ENCODE measurements around the gene CFAP74.

CFAP74 gene

DNA sequence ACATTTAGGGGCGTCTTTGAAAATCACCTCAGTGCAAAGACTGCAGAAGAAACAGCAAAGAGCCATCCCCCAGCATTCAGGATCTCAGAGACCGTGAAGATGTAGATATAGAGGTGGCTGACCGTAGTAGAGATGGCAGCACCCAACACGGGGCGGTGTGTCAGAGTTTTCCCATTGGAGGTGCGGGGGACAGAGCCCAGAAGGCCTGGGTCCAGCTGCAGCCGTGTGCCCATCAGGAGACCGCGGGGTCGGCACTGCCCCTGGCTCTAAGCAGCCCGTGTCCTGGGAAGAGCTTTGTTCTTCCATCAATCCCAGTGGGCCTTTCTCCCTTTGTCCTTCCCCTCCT, 16.7 kb upstream of the CFAP74 start:
- no peak for ATAC-seq

DNA sequence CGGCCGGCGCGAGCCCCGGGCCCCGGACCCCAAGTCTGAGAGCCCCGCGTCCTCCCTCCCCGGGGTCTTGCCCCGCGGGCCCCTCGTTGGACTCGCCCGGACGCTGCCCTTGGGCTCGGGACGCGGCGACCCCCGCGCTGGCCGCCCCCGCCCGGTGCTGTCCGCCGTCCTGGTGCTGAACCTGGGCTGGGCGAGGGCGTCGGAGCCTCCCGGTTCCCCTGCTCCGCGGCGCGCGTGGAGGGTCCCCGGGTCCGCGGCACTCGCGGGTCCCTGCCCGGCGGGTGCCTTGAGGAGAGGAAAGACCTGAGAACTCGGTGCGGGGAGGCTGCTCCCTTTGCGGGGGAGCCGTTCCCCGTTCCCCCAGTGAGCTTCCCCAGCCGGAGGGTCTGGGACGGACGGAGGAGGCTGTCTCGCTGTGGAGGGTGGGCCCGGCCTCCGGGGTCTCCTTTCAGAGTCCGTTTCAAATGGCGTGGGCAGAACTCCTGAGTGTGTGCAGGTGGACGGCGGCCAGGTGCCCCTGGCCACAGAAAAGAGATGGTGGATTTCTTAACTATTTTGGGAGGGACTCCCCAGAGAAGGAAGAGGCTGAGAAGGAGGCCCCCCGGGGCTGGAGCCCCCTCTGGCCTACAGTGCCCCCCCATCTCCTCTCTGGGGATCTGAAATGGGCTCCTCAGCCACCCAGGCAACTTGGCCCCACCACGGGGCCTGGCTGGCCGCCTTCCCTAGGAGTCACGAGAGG, 16.2 kb upstream of the CFAP74 start:
- peak in 1 of 2 donors; percentile 13 for ATAC-seq

DNA sequence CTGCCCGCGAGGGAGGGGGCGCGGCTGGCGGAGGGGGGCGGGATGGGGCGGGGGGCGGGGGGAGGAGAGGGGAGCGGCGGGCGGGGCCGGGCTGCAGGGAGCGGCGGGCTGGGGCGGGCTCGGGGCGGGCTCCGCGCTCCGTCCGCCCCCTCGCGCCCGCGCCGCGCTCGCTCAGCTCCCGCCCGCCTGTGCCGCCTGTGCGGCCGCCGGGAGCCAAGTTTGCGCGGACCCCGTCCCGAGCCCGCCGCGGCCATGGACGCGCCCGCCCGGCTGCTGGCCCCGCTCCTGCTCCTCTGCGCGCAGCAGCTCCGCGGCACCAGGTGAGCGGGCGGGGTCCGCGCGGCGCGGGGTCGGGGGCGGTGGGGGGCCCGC, 15.6 kb upstream of the CFAP74 start, which contains the start of gene GABRD:
Gene GABRD (plus strand): TSS at position 174 of the 372 bp plus-strand sequence. CDS start 79 bp downstream, at position 253.
- ATAC-seq = peak; percentile 33 to 53

DNA sequence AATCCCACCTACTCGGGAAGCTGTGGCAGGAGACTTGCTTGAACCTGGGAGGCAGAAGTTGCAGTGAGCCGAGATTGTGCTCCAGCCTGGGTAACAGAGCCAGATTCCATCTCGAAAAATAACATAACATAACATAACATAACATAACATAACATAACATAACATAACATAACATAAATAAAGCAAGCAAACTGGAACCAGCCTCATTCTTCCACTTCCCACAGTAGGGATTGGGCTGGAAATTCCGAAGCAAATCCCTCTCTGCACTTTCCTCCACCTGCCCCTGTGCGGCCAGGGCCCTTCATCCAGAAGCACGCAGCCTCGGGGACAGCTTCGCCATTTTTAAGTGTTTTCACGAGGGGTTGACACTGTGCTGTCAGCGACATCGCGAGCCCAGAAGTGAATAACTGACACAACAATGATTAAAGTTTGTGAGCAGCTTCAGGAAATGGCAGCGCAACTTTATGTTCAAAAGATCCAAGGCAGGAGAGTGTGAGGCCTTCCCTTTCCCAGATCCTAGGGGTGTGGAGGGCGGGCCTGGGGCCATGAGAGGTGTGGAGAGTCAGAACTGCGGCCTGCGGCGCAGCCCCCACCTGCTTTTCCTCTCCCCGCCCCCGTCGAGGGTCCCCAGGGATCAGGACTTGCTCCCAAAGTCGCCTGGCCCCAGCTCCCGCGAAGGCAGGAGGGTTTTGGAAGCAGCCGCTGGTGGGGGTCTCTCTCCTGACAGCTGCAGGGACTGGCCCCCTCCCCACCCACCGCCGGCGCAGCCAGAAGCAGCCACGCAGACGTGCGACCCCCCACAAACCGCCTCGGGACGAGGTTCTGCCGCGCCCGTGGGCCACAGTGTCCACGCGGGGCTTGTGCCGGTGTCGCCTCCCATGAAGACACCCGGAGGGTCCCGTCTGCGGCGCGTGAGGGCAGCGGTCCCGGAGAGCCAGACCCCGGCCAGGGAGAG, 14.9 kb upstream of the CFAP74 start:
- ATAC-seq = no peak

DNA sequence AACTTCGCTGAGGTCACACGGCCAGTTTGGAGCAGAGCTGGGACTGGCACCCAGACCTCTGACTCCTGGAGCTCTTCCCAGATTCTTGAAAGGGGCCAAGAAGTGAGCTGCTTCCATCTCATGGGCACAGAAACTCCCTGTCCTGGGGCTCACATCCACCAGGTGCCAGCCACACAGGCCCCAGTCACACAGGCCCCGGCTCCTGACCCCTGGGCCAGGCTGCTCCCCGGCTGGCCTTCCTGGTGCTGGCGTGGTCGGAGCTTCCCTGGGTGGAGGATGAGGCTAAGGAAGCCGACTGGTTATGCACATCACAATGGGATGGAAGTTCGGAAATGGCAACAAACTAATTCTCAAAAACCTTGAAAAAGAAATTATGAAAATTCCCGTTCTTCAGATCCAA, 12.5 kb upstream of the CFAP74 start:
- no peak for ATAC-seq

DNA sequence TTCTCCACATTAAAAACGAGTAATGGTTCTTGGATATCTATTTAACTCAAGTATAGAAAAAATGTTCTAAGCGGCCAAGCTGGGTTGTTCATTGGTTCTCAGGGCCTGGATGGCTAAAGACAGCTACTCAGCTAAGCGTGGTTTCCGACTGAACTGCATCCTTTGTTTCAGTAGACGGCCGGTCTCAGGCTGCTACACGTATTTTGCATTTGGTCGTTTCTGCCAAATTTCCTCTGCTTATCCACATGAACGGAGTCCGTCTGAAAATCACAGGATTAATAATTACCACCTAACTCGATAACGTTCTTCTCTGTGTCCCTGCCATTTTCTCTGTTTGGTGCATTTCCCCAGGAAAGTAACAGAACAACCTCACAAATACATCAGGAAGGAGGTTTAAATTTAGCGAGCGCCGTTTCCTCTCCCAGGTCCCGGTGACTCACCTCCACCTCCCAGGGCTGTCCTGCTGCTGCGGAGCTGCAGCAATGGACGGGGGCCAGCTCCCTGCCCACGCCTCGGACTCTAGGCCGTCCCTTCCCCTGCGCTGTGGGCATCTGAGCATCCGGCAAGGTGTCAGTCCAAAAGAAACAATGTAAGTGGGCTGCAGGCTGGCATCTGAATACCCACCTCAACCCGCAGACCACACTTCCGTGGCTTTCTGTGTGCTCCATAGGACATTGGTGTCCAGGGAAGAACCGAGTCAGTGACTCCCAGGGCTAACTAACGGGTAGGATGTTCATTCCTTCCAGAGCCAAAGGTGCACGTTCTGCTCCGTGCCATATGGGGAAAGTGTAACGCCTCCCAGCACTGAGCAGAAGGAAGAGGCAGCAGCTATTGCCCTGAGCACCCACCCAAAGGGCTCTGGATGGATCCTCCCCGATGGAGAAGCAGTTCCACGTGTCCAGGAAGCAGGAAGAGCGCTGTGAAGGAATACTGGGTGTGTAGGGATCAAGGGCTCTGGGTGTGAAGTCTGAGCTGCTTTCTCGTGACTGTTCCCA, 11.5 kb upstream of the CFAP74 start:
- no peak for ATAC-seq

DNA sequence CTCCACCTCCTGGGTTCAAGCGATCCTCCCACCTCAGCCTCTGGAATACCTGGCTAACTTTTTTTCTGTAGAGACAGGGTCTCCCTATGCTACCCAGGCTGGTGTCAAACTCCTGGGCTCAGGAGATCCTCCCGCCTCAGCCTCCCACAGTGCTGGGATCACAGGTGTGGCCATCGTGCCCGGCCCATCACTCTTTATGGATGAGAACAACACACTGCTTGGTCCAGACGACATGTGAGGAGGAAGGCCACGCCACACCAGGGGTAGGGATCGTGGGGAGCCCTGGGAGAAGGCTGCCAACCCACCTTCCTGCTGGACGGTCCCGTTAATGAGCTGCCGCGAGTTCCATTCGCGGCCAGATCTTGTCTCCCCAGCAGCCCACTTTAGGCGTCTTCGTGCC, 10.6 kb upstream of the CFAP74 start:
- ATAC-seq = no peak

DNA sequence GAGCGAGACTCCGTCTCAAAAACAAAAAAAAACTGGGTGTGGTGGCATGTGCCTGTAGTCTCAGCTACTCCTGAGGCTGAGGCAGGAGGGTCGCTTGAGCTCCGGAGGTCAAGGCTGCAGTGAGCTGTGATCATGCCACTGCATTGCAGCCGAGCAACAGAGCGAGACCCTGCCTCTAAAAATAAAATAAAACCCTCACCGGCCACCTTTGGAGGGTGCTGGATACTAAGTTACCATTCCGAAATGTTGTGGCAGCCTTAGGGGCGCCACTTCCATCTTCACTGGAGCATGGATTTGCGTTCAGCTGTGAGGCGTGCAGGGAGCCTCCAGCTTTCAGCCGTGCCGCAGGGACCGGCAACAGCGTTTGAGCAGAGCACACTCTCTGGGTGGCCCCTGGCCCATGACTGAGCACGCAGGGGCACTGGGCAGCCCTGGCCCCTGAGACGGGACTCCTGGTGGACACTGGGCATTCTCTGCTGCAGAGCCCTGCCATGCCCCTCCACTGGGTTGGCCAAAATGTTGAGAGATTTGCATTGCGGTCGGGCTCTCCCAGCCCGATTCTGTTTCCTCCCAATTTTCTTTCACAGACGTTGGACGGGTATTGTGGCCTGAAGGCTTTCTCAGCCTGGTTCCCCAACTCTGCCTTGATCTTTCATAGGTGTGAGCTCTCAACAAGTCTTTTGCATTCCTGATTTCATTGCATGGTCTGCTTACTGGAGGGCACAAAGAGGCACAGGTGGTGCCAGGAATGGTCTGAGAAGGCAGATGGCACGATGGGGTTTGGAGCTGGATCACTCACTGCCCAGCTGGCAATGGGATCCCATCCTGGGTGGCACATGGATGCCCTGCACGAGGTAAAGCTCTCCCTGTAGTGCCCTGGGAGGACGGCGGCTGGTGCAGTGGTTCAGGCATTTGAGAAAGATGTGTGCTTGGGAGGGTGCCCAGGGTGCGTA, 5.8 kb upstream of the CFAP74 start:
- no peak for ATAC-seq

DNA sequence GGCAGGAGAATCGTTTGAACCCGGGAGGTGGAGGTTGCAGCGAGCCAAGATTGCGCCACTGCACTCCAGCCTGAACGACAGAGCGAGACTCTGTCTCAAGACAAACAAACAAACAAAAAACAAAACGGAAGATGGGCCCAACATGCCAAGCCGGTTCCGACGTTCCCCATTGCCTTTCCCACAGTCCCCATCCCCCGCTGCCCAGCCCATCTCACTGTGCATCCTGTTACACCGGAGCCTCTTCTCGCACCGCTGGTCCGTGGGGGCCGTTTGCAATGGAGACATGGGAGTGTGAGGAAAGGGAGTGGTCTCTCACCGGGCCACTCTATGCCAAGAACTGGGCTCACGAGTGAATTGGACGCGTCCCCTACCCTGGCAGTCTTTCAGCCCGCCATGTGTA, 1.3 kb upstream of the CFAP74 start:
- no peak for ATAC-seq

DNA sequence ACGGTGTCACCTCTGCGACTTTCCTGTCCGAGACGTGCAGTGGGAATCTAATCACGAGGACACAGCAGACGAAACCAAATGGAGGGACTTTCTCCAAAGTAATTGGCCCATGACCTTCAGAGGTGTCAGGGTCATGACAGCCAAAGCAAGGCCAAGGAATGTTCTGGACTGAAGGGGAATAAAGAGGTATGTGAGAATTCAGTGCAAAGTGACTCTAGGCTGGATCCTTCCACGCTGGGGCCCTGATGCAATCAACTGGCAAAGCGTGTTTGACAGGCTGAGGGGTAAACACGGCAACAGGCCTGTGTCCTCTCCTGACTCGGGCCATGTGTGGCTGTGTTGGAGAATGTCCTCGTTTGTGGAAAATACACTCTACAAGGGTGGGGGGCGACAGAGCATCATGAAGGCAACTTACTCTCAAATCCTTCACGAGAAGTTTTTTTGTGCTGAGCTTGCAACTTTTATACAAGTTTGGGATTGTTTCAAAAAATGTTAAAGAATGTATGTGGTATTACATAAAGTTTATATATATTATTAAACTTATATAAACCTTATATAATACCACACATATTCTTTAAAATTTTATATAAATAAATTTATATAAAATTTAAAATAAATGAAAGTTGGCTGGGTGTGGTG, 1.7 kb downstream of the CFAP74 start:
- ATAC-seq = no peak

DNA sequence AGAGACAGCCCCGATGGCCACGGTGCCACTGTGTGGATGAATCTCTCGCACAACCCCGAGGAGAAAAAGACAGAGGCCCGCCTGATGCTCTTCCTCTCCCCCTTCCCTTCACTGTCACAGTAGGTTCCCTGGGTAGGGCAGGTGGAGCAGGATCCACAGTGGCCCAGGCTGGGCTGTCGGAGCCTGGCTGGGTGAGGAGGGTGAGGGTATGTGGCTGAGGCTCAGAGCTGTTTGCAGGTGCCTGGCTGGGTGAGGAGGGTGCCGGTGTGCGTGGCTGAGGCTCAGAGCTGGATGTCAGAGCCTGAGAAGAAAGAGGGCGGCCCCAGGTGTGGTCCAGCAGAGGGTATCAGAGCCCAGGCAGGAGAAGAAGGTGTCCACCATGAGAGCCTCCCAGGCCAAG, 2.7 kb downstream of the CFAP74 start:
- ATAC-seq = no peak

DNA sequence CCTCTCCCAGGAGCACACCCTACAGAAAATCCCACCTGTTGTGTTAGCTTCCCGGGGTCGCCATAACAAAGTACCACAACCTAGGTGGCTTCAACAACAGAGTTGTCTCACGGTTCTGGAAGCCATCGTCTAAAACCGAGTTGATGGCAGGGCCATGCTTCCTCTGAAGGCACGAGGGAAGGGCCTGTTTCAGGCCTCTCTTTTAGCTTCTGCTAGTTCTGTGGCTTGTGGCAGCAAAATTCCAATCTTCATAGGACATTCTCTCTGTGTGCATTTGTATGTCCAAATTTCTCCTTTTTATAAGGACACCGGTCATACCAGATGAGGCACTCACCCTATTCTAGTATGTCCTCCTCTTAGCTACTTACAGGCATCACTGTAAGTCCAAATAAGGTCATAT, 3.2 kb downstream of the CFAP74 start:
- no peak for ATAC-seq

DNA sequence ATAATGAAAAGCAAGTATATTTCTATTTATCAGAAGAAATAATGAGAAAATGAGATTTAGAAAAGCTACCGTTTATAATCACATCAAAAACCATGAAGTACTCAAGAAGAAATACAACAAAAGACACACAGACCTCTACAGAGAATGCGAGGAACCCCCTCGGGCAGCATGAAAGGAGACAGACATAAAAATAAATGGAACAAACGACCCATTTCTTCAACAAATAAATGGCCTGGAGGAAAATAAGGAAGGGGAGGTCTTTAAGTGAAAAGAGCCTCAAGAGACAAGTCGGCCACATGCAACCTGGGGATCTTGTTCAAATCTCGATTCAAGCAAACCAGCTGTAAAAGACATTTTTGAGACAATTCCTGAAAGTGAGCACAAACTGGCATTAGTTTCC, 6.0 kb downstream of the CFAP74 start:
- ATAC-seq = no peak

DNA sequence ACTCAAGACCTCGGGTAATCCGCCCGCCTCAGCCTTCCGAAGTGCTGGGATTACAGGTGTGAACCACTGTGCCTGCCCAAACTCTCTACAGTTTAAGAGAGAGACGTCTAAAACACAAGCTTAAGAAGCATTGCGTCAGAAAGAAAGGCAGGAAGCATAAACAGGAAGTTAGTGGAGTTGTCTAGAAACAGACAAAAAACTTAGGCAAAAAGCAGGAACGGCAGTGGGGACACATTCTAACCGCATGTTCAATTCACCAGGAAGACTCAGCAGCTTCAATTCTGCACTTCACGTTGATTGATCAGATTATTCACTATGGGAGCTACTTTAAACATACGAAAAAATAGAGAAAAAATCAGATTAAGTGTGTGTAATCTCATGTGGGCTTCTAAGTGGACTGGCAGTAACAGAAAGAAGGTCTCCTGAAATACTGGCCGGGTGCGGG, 7.4 kb downstream of the CFAP74 start:
- ATAC-seq = no peak

DNA sequence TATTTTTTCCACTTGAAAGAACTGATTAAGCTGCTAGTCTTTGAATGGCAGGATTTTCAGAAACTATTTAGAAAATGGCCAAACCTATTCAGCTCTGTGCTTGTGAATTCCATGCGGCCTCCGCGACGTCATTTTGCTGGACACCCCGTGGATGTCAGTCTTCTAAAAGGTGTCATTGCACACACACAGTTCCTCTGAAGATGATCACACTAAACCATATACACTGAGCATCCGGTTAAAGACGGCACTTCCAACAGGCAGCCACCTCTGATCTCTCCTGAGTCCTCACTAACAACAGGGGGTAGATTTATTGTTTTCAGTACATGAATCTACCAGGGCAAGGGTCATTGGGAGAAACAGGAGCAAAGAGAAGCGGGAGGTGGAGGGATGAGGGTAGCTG, 9.1 kb downstream of the CFAP74 start:
- no peak for ATAC-seq

DNA sequence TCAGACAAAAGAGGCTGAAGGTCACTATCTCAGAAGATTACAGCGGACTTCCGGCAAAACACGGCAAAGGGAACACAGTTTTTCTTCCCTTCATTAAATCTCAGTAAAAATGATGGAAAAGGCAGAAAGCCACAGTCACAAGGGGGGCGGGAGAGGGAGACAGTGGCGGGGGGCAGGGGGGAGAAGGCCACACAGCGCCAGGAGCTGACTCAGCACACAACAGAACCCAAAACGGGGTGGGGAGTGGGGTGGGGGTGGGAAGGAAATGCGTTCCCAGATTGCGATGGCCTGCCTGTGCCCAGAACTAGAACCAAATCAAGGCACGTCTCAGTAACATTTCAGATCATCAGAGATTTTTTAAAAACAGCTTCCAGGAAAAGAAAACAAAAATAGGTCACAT, 13.4 kb downstream of the CFAP74 start:
- no peak for ATAC-seq

DNA sequence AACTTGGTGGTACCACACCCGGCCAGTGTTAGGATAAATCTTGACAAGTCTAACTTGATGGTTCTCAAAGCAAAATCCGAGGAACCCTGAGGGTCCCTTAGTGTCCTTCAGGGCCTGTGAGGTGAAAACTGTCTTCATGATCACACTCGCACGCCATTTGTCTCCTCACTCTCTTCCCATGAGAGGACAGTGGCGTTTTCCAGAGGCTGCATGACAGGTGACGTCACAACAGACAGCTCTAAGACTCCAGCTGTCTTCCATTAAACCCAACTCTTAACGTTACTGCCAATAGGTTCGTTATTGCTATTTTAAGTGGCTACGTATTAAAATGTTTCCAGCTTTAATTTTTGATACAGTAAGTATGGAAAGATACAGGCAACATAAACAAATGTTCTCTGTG, 13.8 kb downstream of the CFAP74 start:
- no peak for ATAC-seq

DNA sequence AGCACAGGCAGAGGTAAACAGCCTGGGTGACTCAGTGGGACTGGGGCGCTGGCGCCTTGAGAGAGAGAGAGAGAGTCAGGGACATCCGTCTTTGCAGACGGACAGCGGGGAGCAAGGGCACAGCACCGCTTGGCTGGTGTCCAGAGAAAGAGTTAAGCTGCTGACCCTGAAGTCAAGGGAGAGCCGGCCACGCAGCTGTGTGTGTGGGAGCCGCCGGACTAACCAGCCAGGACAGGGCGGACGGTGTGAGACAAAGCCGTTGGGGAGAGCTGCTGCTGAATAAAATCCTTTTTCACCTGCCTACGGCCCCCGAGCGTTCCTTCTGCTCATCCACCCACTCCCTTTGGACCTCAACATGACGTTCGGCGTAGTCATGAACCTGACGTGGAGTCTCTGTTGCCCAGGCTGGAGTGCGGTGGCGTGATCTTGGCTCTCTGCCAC, 14.5 kb downstream of the CFAP74 start:
- no peak for ATAC-seq

DNA sequence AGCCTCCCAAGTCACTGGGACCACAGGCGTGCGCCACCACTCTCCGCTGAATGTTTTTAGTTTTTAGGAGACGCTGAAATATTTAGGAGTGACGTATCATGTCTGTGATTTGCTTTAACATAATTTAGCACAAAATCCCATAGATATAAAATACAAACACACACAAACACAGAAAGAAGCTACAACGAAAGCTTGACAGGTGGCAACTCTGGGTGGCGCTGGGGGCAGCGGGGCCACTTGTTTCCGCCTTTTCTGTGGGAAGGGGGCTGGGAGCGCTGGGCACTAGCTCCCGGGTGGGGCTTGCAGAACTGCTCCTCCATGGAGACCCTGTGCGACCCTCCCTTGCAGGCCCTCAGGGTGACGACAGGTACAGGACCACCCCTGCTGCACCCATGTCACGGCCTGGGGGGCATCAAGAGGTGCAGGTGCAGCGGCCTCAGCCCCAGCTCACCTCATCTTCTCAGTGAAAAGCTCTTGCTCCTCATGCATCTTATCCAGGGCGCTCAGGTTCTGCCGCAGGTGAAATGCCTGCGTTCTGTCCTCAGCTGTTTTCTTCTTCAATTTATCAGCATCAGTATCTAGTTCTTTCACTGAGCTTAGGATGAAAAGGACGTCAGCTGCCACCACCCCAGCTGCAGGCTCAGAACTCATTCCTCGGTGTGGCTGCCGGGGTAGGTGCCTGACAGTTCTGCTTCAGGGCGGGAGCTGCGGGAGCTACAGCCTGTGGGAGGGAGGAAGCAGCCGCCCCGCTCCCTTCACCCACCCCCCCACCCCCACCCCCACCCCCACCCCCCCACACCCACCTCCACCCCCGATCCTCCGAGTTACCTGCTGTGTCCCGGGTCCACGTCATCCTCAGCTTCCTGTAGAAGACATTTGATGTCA, 15.3 kb downstream of the CFAP74 start:
- no peak for ATAC-seq

DNA sequence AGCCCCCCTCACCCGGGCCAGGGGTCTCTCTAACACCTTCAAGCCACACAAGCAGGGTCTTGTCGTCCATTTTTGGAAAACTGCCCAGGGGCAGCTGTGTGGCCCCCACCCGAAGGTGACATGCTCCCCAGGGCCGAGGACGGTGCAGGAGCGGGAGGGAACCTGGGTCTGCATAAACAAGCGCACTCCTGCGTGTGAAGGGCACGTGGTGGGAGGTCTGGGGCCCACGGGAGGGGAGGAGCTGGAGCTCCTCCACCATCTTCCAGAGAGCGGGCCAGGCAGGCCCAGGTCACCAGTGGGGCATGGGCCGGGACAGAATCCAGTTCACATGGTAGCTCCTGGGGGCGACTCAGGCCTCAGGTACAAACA, 16.5 kb downstream of the CFAP74 start:
- no peak for ATAC-seq

Measured in activated CD4-positive, CD25-positive, alpha-beta regulatory T cell treated with anti-CD3 and anti-CD28 coated beads, Interleukin-2, amount 50 U/mL, for 24 hours (primary cell).